ENCODE data around the gene MSTN. TPM values are rescaled to one million over a fixed set of nuclear protein-coding genes. Genes with fewer than 3 reads are reported as not detected.

The MSTN gene
- total and polyA plus RNA-seq, 2 experiments from 2014 or later = 0.17 to 0.23 TPM

DNA sequence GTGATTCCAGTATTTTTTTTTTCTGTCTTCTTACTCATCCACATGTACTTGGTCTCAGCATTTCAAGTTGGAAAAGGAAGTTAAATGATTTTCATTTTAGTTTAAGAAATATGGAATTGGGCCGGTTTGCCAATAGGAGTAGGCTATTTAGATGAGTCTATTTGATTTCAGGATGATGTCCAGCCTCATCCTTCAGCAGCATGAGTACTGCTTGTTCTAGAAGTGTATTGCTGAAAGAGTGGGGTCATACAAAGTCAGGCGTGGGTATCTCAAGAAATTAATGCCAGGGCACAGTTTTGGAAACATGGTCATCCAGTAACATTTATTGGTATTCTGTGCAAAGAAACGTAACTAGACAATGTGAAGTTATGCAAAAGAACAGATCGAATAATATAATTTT lies 44.9 kb upstream of the MSTN start:
- no peaks in the 10 kb centered on the region for H3K79me2 ChIP-seq
- H2AFZ ChIP-seq = no peak overlapping the region
- H3K9me2 ChIP-seq (replicated peaks; ENCODE audit: insufficient read depth) = no peaks in the 10 kb centered on the region
- H3K9me3 ChIP-seq (ENCODE audit: low read depth) = no peaks in the 10 kb centered on the region
- no peaks in the 10 kb centered on the region for H3K27me3 ChIP-seq
- no peak overlapping the region for H3K4me2 ChIP-seq
- no peaks in the 10 kb centered on the region for H4K20me1 ChIP-seq (ENCODE audit: insufficient read depth, poor library complexity, severe bottlenecking)
- no peak overlapping the region for H3K27ac ChIP-seq
- no peak for DNase-seq (ENCODE audit: low spot score)
- 95% methylated on average over 4 of the region's 4 CpGs for WGBS (ENCODE audit: low lambda C conversion rate, missing lambda C conversion rate)
- no peak overlapping the region for H3K4me3 ChIP-seq
- no peaks in the 10 kb centered on the region for H3K4me1 ChIP-seq (ENCODE audit: insufficient read depth)
- TF ChIP-seq, protein P1, sequence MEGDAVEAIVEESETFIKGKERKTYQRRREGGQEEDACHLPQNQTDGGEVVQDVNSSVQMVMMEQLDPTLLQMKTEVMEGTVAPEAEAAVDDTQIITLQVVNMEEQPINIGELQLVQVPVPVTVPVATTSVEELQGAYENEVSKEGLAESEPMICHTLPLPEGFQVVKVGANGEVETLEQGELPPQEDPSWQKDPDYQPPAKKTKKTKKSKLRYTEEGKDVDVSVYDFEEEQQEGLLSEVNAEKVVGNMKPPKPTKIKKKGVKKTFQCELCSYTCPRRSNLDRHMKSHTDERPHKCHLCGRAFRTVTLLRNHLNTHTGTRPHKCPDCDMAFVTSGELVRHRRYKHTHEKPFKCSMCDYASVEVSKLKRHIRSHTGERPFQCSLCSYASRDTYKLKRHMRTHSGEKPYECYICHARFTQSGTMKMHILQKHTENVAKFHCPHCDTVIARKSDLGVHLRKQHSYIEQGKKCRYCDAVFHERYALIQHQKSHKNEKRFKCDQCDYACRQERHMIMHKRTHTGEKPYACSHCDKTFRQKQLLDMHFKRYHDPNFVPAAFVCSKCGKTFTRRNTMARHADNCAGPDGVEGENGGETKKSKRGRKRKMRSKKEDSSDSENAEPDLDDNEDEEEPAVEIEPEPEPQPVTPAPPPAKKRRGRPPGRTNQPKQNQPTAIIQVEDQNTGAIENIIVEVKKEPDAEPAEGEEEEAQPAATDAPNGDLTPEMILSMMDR (IDR thresholded peaks at IDR 0.05; ENCODE audit: poor library complexity) = no peak
- TF ChIP-seq EZH2phosphoT487 (IDR thresholded peaks at IDR 0.05; ENCODE audit: low read depth, severe bottlenecking, unreplicated experiment) (no peak), EZH2 (IDR thresholded peaks at IDR 0.05; ENCODE audit: borderline replicate concordance) (no peak)
- no peaks in the 10 kb centered on the region for H3K36me3 ChIP-seq (replicated peaks; ENCODE audit: insufficient read depth, low read depth)

DNA sequence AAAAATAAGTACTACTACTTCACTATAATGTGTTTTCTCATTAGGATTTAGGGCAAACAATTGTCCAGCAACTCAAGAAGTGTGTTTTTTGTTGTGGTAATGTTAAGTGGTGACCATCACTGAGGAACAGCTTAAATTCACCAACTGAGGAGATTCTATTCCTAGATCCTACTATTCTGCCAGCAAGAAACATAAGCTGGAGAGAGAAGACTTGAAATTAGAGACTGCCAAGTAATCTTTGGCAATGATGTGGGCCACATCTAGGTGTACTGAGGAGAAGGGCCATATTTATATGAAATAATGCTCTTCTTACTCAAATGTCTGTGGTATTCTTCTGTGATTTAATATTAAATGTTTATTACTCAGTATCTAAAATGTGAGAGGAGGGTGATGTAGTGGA lies 44.3 kb upstream of the MSTN start:
- DNase-seq (ENCODE audit: low spot score) = no peak
- TF ChIP-seq, protein P1 (IDR thresholded peaks at IDR 0.05; ENCODE audit: poor library complexity) = no peak
- no peak for TF ChIP-seq EZH2 (IDR thresholded peaks at IDR 0.05; ENCODE audit: borderline replicate concordance)
- Histone ChIP-seq H3K27me3 (no peaks in the 10 kb centered on the region), H3K79me2 (no peaks in the 10 kb centered on the region), H3K4me3 (no peak overlapping the region), H2AFZ (no peak overlapping the region), H3K4me2 (no peak overlapping the region), H3K9me3 (ENCODE audit: low read depth) (no peaks in the 10 kb centered on the region), H3K9me2 (replicated peaks; ENCODE audit: insufficient read depth) (no peaks in the 10 kb centered on the region), H3K36me3 (replicated peaks; ENCODE audit: insufficient read depth, low read depth) (no peaks in the 10 kb centered on the region), H3K4me1 (ENCODE audit: insufficient read depth) (no peaks in the 10 kb centered on the region), H3K27ac (no peak overlapping the region), H4K20me1 (ENCODE audit: insufficient read depth, poor library complexity, severe bottlenecking) (no peaks in the 10 kb centered on the region)

DNA sequence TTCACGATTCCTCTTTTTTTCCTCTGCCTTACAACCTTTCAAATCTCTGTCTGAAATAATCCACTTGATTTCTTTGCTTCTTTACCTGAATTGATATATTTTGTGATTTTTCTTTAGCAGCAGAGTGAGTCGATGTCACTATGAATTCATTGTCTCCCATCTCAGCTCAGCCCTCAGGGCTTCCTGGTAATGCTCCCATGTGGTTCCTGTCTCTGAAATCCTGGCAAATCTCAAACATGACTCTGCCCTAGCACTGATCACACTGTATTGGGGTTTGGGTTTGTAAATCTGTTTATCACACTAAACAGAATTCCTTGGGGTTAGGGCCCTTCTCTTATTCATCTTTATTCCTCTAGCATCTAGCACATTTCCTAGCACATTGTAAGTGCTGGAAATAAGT lies 43.0 kb upstream of the MSTN start:
- no peak for DNase-seq (ENCODE audit: low spot score)
- H3K27ac ChIP-seq = no peak overlapping the region
- no peak overlapping the region for H3K4me3 ChIP-seq
- no peak overlapping the region for H2AFZ ChIP-seq
- no peaks in the 10 kb centered on the region for H4K20me1 ChIP-seq (ENCODE audit: insufficient read depth, poor library complexity, severe bottlenecking)
- H3K27me3 ChIP-seq = no peaks in the 10 kb centered on the region
- 70% methylated on average over 2 of the region's 2 CpGs for WGBS (ENCODE audit: low lambda C conversion rate, missing lambda C conversion rate)
- H3K79me2 ChIP-seq = no peaks in the 10 kb centered on the region
- H3K4me1 ChIP-seq (ENCODE audit: insufficient read depth) = peaks cover 5% of the 10 kb centered on the region
- H3K9me2 ChIP-seq (replicated peaks; ENCODE audit: insufficient read depth) = no peaks in the 10 kb centered on the region
- no peak overlapping the region for H3K4me2 ChIP-seq
- H3K9me3 ChIP-seq (ENCODE audit: low read depth) = no peaks in the 10 kb centered on the region
- TF ChIP-seq EZH2 (IDR thresholded peaks at IDR 0.05; ENCODE audit: borderline replicate concordance) (no peak), EZH2phosphoT487 (IDR thresholded peaks at IDR 0.05; ENCODE audit: low read depth, severe bottlenecking, unreplicated experiment) (no peak)
- TF ChIP-seq, protein P1 (IDR thresholded peaks at IDR 0.05; ENCODE audit: poor library complexity) = no peak
- no peaks in the 10 kb centered on the region for H3K36me3 ChIP-seq (replicated peaks; ENCODE audit: insufficient read depth, low read depth)

DNA sequence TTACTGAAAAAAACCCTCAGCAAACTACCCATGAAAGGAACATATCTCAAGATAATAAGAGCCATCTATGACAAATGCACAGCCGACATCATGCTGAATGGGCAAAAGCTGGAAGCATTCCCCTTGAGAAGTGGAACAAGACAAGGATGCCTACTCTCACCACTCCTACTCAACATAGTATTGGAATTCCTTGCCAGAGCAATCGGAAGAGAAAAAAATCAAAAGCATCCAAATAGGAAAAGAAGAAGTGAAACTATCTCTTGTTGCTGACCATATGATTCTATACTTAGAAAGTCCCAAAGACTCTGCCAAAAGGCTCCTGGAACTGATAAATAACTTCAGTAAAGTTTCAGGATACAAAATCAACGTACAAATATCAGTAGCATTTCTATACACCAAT lies 40.6 kb upstream of the MSTN start:
- H3K4me2 ChIP-seq = no peak overlapping the region
- 79% methylated on average over 3 of the region's 3 CpGs for WGBS (ENCODE audit: low lambda C conversion rate, missing lambda C conversion rate)
- no peaks in the 10 kb centered on the region for H3K9me3 ChIP-seq (ENCODE audit: low read depth)
- no peak for DNase-seq (ENCODE audit: low spot score)
- H4K20me1 ChIP-seq (ENCODE audit: insufficient read depth, poor library complexity, severe bottlenecking) = no peaks in the 10 kb centered on the region
- peaks cover 5% of the 10 kb centered on the region for H3K4me1 ChIP-seq (ENCODE audit: insufficient read depth)
- H2AFZ ChIP-seq = no peak overlapping the region
- H3K79me2 ChIP-seq = no peaks in the 10 kb centered on the region
- no peaks in the 10 kb centered on the region for H3K9me2 ChIP-seq (replicated peaks; ENCODE audit: insufficient read depth)
- no peak overlapping the region for H3K4me3 ChIP-seq
- H3K27me3 ChIP-seq = no peaks in the 10 kb centered on the region
- TF ChIP-seq EZH2phosphoT487 (IDR thresholded peaks at IDR 0.05; ENCODE audit: low read depth, severe bottlenecking, unreplicated experiment) (no peak), EZH2 (IDR thresholded peaks at IDR 0.05; ENCODE audit: borderline replicate concordance) (no peak)
- TF ChIP-seq, protein P1 (IDR thresholded peaks at IDR 0.05; ENCODE audit: poor library complexity) = no peak
- H3K36me3 ChIP-seq (replicated peaks; ENCODE audit: insufficient read depth, low read depth) = no peaks in the 10 kb centered on the region
- no peak overlapping the region for H3K27ac ChIP-seq

All from hepatocyte (in vitro differentiated cells).